ENCODE results near the gene CA10.

The CA10 gene

GRCh38 chr17:51601622-51602261 lies 556.8 kb downstream of the CA10 start:
- Histone ChIP-seq H3K9ac (ENCODE audit: low read depth in 1 of 2, low read length in 2 of 2) (no peak overlapping the region), H3K27ac (ENCODE audit: low read depth in 2 of 2, low read length in 2 of 2) (no peak overlapping the region), H3K27me3 (ENCODE audit: control insufficient read depth in 2 of 2, insufficient read depth in 2 of 2, low read length in 2 of 2) (no peaks in the 10 kb centered on the region), H3K36me3 (ENCODE audit: control insufficient read depth in 2 of 2, insufficient read depth in 2 of 2, low read length in 2 of 2) (no peaks in the 10 kb centered on the region), H3K4me3 (ENCODE audit: low read length in 2 of 2) (no peak overlapping the region), H3K4me1 (ENCODE audit: control insufficient read depth in 2 of 2, insufficient read depth in 2 of 2, low read length in 2 of 2) (no peaks in the 10 kb centered on the region), H3K9me3 (ENCODE audit: control insufficient read depth in 2 of 2, low read length in 2 of 2) (no peaks in the 10 kb centered on the region)

GRCh38 chr17:51598824-51599223 lies 559.7 kb downstream of the CA10 start:
- Histone ChIP-seq H3K27me3 (ENCODE audit: control insufficient read depth in 2 of 2, insufficient read depth in 2 of 2, low read length in 2 of 2) (no peaks in the 10 kb centered on the region), H3K4me3 (ENCODE audit: low read length in 2 of 2) (no peak overlapping the region), H3K4me1 (ENCODE audit: control insufficient read depth in 2 of 2, insufficient read depth in 2 of 2, low read length in 2 of 2) (no peaks in the 10 kb centered on the region), H3K9ac (ENCODE audit: low read depth in 1 of 2, low read length in 2 of 2) (no peak overlapping the region), H3K9me3 (ENCODE audit: control insufficient read depth in 2 of 2, low read length in 2 of 2) (no peaks in the 10 kb centered on the region), H3K36me3 (ENCODE audit: control insufficient read depth in 2 of 2, insufficient read depth in 2 of 2, low read length in 2 of 2) (no peaks in the 10 kb centered on the region), H3K27ac (ENCODE audit: low read depth in 2 of 2, low read length in 2 of 2) (no peak overlapping the region)

- no peaks in the 10 kb centered on the region for H3K4me1 ChIP-seq (ENCODE audit: control insufficient read depth in 2 of 2, insufficient read depth in 2 of 2, low read length in 2 of 2)
- no peak overlapping the region for H3K9ac ChIP-seq (ENCODE audit: low read depth in 1 of 2, low read length in 2 of 2)
- no peak overlapping the region for H3K4me3 ChIP-seq (ENCODE audit: low read length in 2 of 2)
- no peaks in the 10 kb centered on the region for H3K9me3 ChIP-seq (ENCODE audit: control insufficient read depth in 2 of 2, low read length in 2 of 2)
- H3K27ac ChIP-seq (ENCODE audit: low read depth in 2 of 2, low read length in 2 of 2): no peak overlapping the region
- no peaks in the 10 kb centered on the region for H3K27me3 ChIP-seq (ENCODE audit: control insufficient read depth in 2 of 2, insufficient read depth in 2 of 2, low read length in 2 of 2)
- H3K36me3 ChIP-seq (ENCODE audit: control insufficient read depth in 2 of 2, insufficient read depth in 2 of 2, low read length in 2 of 2): no peaks in the 10 kb centered on the region
Observed at GRCh38 chr17:51597345-51597744, 561.2 kb downstream of the CA10 start.

- Histone ChIP-seq H3K27ac (ENCODE audit: low read depth in 2 of 2, low read length in 2 of 2) (no peak overlapping the region), H3K27me3 (ENCODE audit: control insufficient read depth in 2 of 2, insufficient read depth in 2 of 2, low read length in 2 of 2) (no peaks in the 10 kb centered on the region), H3K4me1 (ENCODE audit: control insufficient read depth in 2 of 2, insufficient read depth in 2 of 2, low read length in 2 of 2) (no peaks in the 10 kb centered on the region), H3K9ac (ENCODE audit: low read depth in 1 of 2, low read length in 2 of 2) (no peak overlapping the region), H3K4me3 (ENCODE audit: low read length in 2 of 2) (no peak overlapping the region), H3K9me3 (ENCODE audit: control insufficient read depth in 2 of 2, low read length in 2 of 2) (no peaks in the 10 kb centered on the region), H3K36me3 (ENCODE audit: control insufficient read depth in 2 of 2, insufficient read depth in 2 of 2, low read length in 2 of 2) (no peaks in the 10 kb centered on the region)
Observed at GRCh38 chr17:51595826-51596398, 562.6 kb downstream of the CA10 start.

- Histone ChIP-seq H3K4me3 (ENCODE audit: low read length in 2 of 2) (no peak overlapping the region), H3K36me3 (ENCODE audit: control insufficient read depth in 2 of 2, insufficient read depth in 2 of 2, low read length in 2 of 2) (no peaks in the 10 kb centered on the region), H3K27me3 (ENCODE audit: control insufficient read depth in 2 of 2, insufficient read depth in 2 of 2, low read length in 2 of 2) (no peaks in the 10 kb centered on the region), H3K4me1 (ENCODE audit: control insufficient read depth in 2 of 2, insufficient read depth in 2 of 2, low read length in 2 of 2) (no peaks in the 10 kb centered on the region), H3K9ac (ENCODE audit: low read depth in 1 of 2, low read length in 2 of 2) (no peak overlapping the region), H3K27ac (ENCODE audit: low read depth in 2 of 2, low read length in 2 of 2) (no peak overlapping the region), H3K9me3 (ENCODE audit: control insufficient read depth in 2 of 2, low read length in 2 of 2) (no peaks in the 10 kb centered on the region)
Observed at GRCh38 chr17:51590071-51590656, 568.4 kb downstream of the CA10 start.

- H3K4me1 ChIP-seq (ENCODE audit: control insufficient read depth in 2 of 2, insufficient read depth in 2 of 2, low read length in 2 of 2): no peaks in the 10 kb centered on the region
- H3K9me3 ChIP-seq (ENCODE audit: control insufficient read depth in 2 of 2, low read length in 2 of 2): no peaks in the 10 kb centered on the region
- no peak overlapping the region for H3K4me3 ChIP-seq (ENCODE audit: low read length in 2 of 2)
- no peak overlapping the region for H3K9ac ChIP-seq (ENCODE audit: low read depth in 1 of 2, low read length in 2 of 2)
- H3K27ac ChIP-seq (ENCODE audit: low read depth in 2 of 2, low read length in 2 of 2): no peak overlapping the region
- H3K36me3 ChIP-seq (ENCODE audit: control insufficient read depth in 2 of 2, insufficient read depth in 2 of 2, low read length in 2 of 2): no peaks in the 10 kb centered on the region
- no peaks in the 10 kb centered on the region for H3K27me3 ChIP-seq (ENCODE audit: control insufficient read depth in 2 of 2, insufficient read depth in 2 of 2, low read length in 2 of 2)
Observed at GRCh38 chr17:51588063-51588462, 570.5 kb downstream of the CA10 start.

GRCh38 chr17:51587516-51587915 lies 571.0 kb downstream of the CA10 start:
- Histone ChIP-seq H3K4me3 (ENCODE audit: low read length in 2 of 2) (no peak overlapping the region), H3K36me3 (ENCODE audit: control insufficient read depth in 2 of 2, insufficient read depth in 2 of 2, low read length in 2 of 2) (no peaks in the 10 kb centered on the region)

GRCh38 chr17:51585514-51586104 lies 572.9 kb downstream of the CA10 start:
- Histone ChIP-seq H3K9ac (ENCODE audit: low read depth in 1 of 2, low read length in 2 of 2) (no peak overlapping the region), H3K4me3 (ENCODE audit: low read length in 2 of 2) (no peak overlapping the region), H3K27ac (ENCODE audit: low read depth in 2 of 2, low read length in 2 of 2) (no peak overlapping the region), H3K27me3 (ENCODE audit: control insufficient read depth in 2 of 2, insufficient read depth in 2 of 2, low read length in 2 of 2) (no peaks in the 10 kb centered on the region), H3K36me3 (ENCODE audit: control insufficient read depth in 2 of 2, insufficient read depth in 2 of 2, low read length in 2 of 2) (no peaks in the 10 kb centered on the region), H3K4me1 (ENCODE audit: control insufficient read depth in 2 of 2, insufficient read depth in 2 of 2, low read length in 2 of 2) (no peaks in the 10 kb centered on the region), H3K9me3 (ENCODE audit: control insufficient read depth in 2 of 2, low read length in 2 of 2) (no peaks in the 10 kb centered on the region)

More at GRCh38 chr17:51587516-51587915, 571.0 kb downstream of the CA10 start:
- Histone ChIP-seq H3K4me1 (ENCODE audit: control insufficient read depth in 2 of 2, insufficient read depth in 2 of 2, low read length in 2 of 2) (no peaks in the 10 kb centered on the region), H3K27me3 (ENCODE audit: control insufficient read depth in 2 of 2, insufficient read depth in 2 of 2, low read length in 2 of 2) (no peaks in the 10 kb centered on the region), H3K27ac (ENCODE audit: low read depth in 2 of 2, low read length in 2 of 2) (no peak overlapping the region), H3K9ac (ENCODE audit: low read depth in 1 of 2, low read length in 2 of 2) (no peak overlapping the region), H3K9me3 (ENCODE audit: control insufficient read depth in 2 of 2, low read length in 2 of 2) (no peaks in the 10 kb centered on the region)

- Histone ChIP-seq H3K9me3 (ENCODE audit: control insufficient read depth in 2 of 2, low read length in 2 of 2) (no peaks in the 10 kb centered on the region), H3K9ac (ENCODE audit: low read depth in 1 of 2, low read length in 2 of 2) (no peak overlapping the region), H3K4me3 (ENCODE audit: low read length in 2 of 2) (no peak overlapping the region), H3K4me1 (ENCODE audit: control insufficient read depth in 2 of 2, insufficient read depth in 2 of 2, low read length in 2 of 2) (no peaks in the 10 kb centered on the region), H3K27me3 (ENCODE audit: control insufficient read depth in 2 of 2, insufficient read depth in 2 of 2, low read length in 2 of 2) (no peaks in the 10 kb centered on the region), H3K36me3 (ENCODE audit: control insufficient read depth in 2 of 2, insufficient read depth in 2 of 2, low read length in 2 of 2) (no peaks in the 10 kb centered on the region), H3K27ac (ENCODE audit: low read depth in 2 of 2, low read length in 2 of 2) (no peak overlapping the region)
Observed at GRCh38 chr17:51580869-51581268, 577.6 kb downstream of the CA10 start.

Data from mucosa of rectum (tissue), 2 donors.